Measurements from ENCODE around the gene PRKCH.

Gene PRKCH

GRCh38 chr14:61569812-61570548 lies 248.6 kb downstream of the PRKCH start:
- H3K4me3 ChIP-seq (ENCODE audit: low read length), result no peak overlapping the region
- TF ChIP-seq ZNF274 (IDR thresholded peaks at IDR 0.05; ENCODE audit: low read depth, low read length), result no peak

- no peak overlapping the region for H3K4me3 ChIP-seq (ENCODE audit: low read length)
- TF ChIP-seq ZNF274 (IDR thresholded peaks at IDR 0.05; ENCODE audit: low read depth, low read length), result no peak
Measured at GRCh38 chr14:61570549-61571290, 249.3 kb downstream of the PRKCH start.

- H3K4me3 ChIP-seq (ENCODE audit: low read length), result no peak overlapping the region
- TF ChIP-seq ZNF274 (IDR thresholded peaks at IDR 0.05; ENCODE audit: low read depth, low read length), result no peak
Measured at GRCh38 chr14:61571917-61572316, 250.5 kb downstream of the PRKCH start.

- no peak overlapping the region for H3K4me3 ChIP-seq (ENCODE audit: low read length)
- no peak for TF ChIP-seq ZNF274 (IDR thresholded peaks at IDR 0.05; ENCODE audit: low read depth, low read length)
Measured at GRCh38 chr14:61573321-61573720, 251.9 kb downstream of the PRKCH start.

- TF ChIP-seq ZNF274 (IDR thresholded peaks at IDR 0.05; ENCODE audit: low read depth, low read length), result no peak
- no peak overlapping the region for H3K4me3 ChIP-seq (ENCODE audit: low read length)
Measured at GRCh38 chr14:61573748-61574513, 252.6 kb downstream of the PRKCH start.

GRCh38 chr14:61574514-61574807 lies 253.1 kb downstream of the PRKCH start:
- TF ChIP-seq ZNF274 (IDR thresholded peaks at IDR 0.05; ENCODE audit: low read depth, low read length), result no peak
- no peak overlapping the region for H3K4me3 ChIP-seq (ENCODE audit: low read length)

- TF ChIP-seq ZNF274 (IDR thresholded peaks at IDR 0.05; ENCODE audit: low read depth, low read length), result no peak
- no peak overlapping the region for H3K4me3 ChIP-seq (ENCODE audit: low read length)
Measured at GRCh38 chr14:61575126-61575525, 253.7 kb downstream of the PRKCH start.

- no peak overlapping the region for H3K4me3 ChIP-seq (ENCODE audit: low read length)
- no peak for TF ChIP-seq ZNF274 (IDR thresholded peaks at IDR 0.05; ENCODE audit: low read depth, low read length)
Measured at GRCh38 chr14:61575551-61576150, 254.3 kb downstream of the PRKCH start.

- H3K4me3 ChIP-seq (ENCODE audit: low read length), result no peak overlapping the region
- no peak for TF ChIP-seq ZNF274 (IDR thresholded peaks at IDR 0.05; ENCODE audit: low read depth, low read length)
Measured at GRCh38 chr14:61577506-61577931, 256.1 kb downstream of the PRKCH start.

GRCh38 chr14:61578745-61579144 lies 257.4 kb downstream of the PRKCH start:
- no peak overlapping the region for H3K4me3 ChIP-seq (ENCODE audit: low read length)
- TF ChIP-seq ZNF274 (IDR thresholded peaks at IDR 0.05; ENCODE audit: low read depth, low read length), result no peak

- TF ChIP-seq ZNF274 (IDR thresholded peaks at IDR 0.05; ENCODE audit: low read depth, low read length), result no peak
Measured at GRCh38 chr14:61581340-61581739, 260.0 kb downstream of the PRKCH start.

GRCh38 chr14:61581955-61582615 lies 260.7 kb downstream of the PRKCH start:
- TF ChIP-seq ZNF274 (IDR thresholded peaks at IDR 0.05; ENCODE audit: low read depth, low read length), result no peak
- no peak overlapping the region for H3K4me3 ChIP-seq (ENCODE audit: low read length)

More at GRCh38 chr14:61581340-61581739, 260.0 kb downstream of the PRKCH start:
- H3K4me3 ChIP-seq (ENCODE audit: low read length), result no peak overlapping the region

- H3K4me3 ChIP-seq (ENCODE audit: low read length), result no peak overlapping the region
- TF ChIP-seq ZNF274 (IDR thresholded peaks at IDR 0.05; ENCODE audit: low read depth, low read length), result no peak
Measured at GRCh38 chr14:61582815-61583214, 261.4 kb downstream of the PRKCH start.

GRCh38 chr14:61584331-61584741 lies 263.0 kb downstream of the PRKCH start:
- no peak for TF ChIP-seq ZNF274 (IDR thresholded peaks at IDR 0.05; ENCODE audit: low read depth, low read length)
- no peak overlapping the region for H3K4me3 ChIP-seq (ENCODE audit: low read length)
